Measurements from ENCODE around the gene CIBAR2.

CIBAR2 gene

DNA sequence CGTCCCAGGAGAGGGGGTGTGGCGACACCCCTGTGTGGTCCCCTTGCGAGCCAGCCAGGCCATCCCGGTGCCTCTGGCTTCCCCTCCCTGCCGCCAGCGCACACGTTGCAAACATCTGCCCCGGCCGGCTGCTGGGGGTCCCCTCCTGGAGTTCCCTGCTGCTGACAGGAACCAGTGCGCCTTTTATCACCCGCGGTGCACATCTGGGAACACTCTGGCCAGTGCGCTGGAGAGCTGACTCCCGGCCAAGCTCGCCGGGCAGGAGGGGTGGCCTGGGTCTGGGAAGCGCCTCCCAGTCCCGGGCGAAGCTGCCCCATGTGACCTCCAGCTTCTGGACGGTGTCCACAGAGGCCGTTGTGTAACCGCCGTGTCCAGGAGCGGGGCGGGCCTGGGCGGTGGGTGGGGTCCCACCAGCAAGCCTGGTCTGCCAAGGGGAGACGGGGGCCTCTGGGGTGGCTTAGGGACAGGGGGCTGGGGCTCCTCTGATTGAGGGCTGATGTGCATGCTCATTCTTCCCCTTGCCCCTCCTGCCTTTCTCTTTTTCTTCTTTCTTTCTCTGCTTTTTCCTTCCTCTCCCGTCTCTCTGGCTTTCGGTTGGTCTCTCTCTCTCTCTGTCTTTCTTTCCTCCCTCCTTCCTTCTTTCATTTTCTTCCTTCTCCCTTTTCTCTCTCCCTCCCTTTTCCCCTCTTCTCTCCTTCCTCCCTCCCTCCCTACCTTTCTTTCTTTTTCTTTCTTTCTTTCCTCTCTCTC is 25.2 kb upstream of the CIBAR2 start:
- no peaks in the 10 kb centered on the region for H3K36me3 ChIP-seq (replicated peaks; ENCODE audit: low read depth, low read length)
- TF ChIP-seq EZH2phosphoT487 (IDR thresholded peaks at IDR 0.05; ENCODE audit: low read depth) = no peak
- TF ChIP-seq, protein P1, sequence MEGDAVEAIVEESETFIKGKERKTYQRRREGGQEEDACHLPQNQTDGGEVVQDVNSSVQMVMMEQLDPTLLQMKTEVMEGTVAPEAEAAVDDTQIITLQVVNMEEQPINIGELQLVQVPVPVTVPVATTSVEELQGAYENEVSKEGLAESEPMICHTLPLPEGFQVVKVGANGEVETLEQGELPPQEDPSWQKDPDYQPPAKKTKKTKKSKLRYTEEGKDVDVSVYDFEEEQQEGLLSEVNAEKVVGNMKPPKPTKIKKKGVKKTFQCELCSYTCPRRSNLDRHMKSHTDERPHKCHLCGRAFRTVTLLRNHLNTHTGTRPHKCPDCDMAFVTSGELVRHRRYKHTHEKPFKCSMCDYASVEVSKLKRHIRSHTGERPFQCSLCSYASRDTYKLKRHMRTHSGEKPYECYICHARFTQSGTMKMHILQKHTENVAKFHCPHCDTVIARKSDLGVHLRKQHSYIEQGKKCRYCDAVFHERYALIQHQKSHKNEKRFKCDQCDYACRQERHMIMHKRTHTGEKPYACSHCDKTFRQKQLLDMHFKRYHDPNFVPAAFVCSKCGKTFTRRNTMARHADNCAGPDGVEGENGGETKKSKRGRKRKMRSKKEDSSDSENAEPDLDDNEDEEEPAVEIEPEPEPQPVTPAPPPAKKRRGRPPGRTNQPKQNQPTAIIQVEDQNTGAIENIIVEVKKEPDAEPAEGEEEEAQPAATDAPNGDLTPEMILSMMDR (IDR thresholded peaks at IDR 0.05; ENCODE audit: low read depth, low read length) = no peak
- H3K4me3 ChIP-seq (ENCODE audit: low read length) = no peak overlapping the region
- H3K27me3 ChIP-seq (ENCODE audit: low read depth, low read length) = 0 out of 2 replicates have a peak, but pooled peaks cover 14% of the 10 kb centered on the region
- no peaks in the 10 kb centered on the region for H3K9me3 ChIP-seq (ENCODE audit: insufficient read depth, low read length)
- H3K79me2 ChIP-seq (ENCODE audit: low read length) = no peaks in the 10 kb centered on the region
- H3K27ac ChIP-seq (ENCODE audit: low read length) = no peak overlapping the region
- H3K9ac ChIP-seq (ENCODE audit: low read length) = no peak overlapping the region
- no peak overlapping the region for H2AFZ ChIP-seq (ENCODE audit: low read depth, low read length)
- H3K4me2 ChIP-seq (ENCODE audit: low read length) = no peak overlapping the region
- no peaks in the 10 kb centered on the region for H4K20me1 ChIP-seq (ENCODE audit: insufficient read depth, low read length)
- peaks cover 16% of the 10 kb centered on the region for H3K4me1 ChIP-seq (ENCODE audit: low read length)

DNA sequence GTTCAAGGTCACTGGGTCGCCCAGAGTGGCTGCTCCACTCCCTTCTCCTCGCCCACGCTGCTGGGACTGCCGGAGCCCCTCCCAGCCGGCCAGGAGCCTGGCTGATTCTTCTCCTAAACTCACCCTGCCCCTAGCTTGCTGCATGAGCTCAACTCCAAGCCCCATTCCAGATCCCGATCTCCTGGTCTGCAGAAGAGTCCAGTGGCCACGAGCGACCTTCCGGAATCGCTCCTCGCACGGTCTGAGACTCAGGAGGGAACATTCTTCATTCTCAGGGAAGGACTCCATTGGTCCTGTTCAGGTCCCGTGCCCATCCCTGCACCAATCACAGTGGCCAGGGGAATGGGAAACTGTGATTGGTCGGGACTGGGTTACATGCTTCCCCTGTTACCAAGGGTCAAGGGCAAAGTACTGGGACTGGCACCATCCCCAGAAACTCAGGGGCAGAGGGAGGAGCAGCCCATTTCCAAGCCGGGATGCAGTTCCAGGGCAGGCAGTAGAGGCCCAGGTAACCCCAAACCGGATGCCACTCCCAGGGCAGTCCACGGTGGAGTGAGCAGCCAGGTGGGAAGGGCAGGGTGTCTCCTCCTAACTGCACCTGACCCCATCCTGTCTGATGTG is 24.5 kb upstream of the CIBAR2 start:
- H3K27ac ChIP-seq (ENCODE audit: low read length) = peak overlapping the region; percentile 19; the same call in 1 of the 2 replicates
- peak overlapping the region; percentile 53 for H3K4me2 ChIP-seq (ENCODE audit: low read length)
- peak overlapping the region; percentile 56 for H2AFZ ChIP-seq (ENCODE audit: low read depth, low read length)
- H3K9me3 ChIP-seq (ENCODE audit: insufficient read depth, low read length) = no peaks in the 10 kb centered on the region
- H4K20me1 ChIP-seq (ENCODE audit: insufficient read depth, low read length) = no peaks in the 10 kb centered on the region
- no peak for TF ChIP-seq EZH2phosphoT487 (IDR thresholded peaks at IDR 0.05; ENCODE audit: low read depth)
- TF ChIP-seq, protein P1 (IDR thresholded peaks at IDR 0.05; ENCODE audit: low read depth, low read length) = no peak
- peak overlapping the region; percentile 19; the same call in 1 of the 2 replicates for H3K9ac ChIP-seq (ENCODE audit: low read length)
- H3K27me3 ChIP-seq (ENCODE audit: low read depth, low read length) = 0 out of 2 replicates have a peak, but pooled peaks cover 14% of the 10 kb centered on the region
- peak overlapping the region; percentile 51 for H3K4me3 ChIP-seq (ENCODE audit: low read length)
- peaks cover 16% of the 10 kb centered on the region for H3K4me1 ChIP-seq (ENCODE audit: low read length)
- no peaks in the 10 kb centered on the region for H3K79me2 ChIP-seq (ENCODE audit: low read length)
- H3K36me3 ChIP-seq (replicated peaks; ENCODE audit: low read depth, low read length) = no peaks in the 10 kb centered on the region

DNA sequence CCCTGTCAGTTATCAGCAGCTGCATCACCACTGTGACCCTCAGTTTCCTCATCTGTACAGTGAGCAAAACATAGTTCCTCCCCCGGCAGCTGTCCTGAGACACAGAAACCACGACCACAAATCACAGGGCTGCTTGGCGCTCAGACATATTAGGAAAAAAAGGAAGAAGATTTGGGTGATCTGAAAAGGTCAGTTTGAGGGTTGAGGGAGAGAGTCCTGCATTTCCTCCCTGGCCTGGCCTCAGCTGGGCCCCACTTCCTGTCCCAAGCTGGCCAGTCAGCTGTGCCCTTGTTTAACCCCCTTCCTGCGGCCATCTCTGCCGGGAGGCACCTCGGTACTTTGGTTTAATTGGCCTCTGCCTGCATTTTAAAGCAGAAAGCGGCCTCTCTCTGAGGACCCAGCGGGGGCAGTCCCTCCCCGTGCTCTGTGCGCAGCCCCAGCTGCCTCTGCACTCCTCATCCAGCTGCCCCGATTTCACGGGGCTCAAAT is 24.0 kb upstream of the CIBAR2 start:
- Histone ChIP-seq H3K4me2 (ENCODE audit: low read length) (peak overlapping the region; percentile 53), H3K36me3 (replicated peaks; ENCODE audit: low read depth, low read length) (no peaks in the 10 kb centered on the region), H3K4me1 (ENCODE audit: low read length) (peaks cover 16% of the 10 kb centered on the region), H4K20me1 (ENCODE audit: insufficient read depth, low read length) (no peaks in the 10 kb centered on the region), H3K4me3 (ENCODE audit: low read length) (peak overlapping the region; percentile 51), H2AFZ (ENCODE audit: low read depth, low read length) (peak overlapping the region; percentile 56), H3K9me3 (ENCODE audit: insufficient read depth, low read length) (no peaks in the 10 kb centered on the region), H3K79me2 (ENCODE audit: low read length) (no peaks in the 10 kb centered on the region), H3K27me3 (ENCODE audit: low read depth, low read length) (0 out of 2 replicates have a peak, but pooled peaks cover 14% of the 10 kb centered on the region), H3K9ac (ENCODE audit: low read length) (peak overlapping the region; percentile 19; the same call in 1 of the 2 replicates), H3K27ac (ENCODE audit: low read length) (peak overlapping the region; percentile 19)
- TF ChIP-seq EZH2phosphoT487 (IDR thresholded peaks at IDR 0.05; ENCODE audit: low read depth) = no peak
- TF ChIP-seq, protein P1 (IDR thresholded peaks at IDR 0.05; ENCODE audit: low read depth, low read length) = no peak

DNA sequence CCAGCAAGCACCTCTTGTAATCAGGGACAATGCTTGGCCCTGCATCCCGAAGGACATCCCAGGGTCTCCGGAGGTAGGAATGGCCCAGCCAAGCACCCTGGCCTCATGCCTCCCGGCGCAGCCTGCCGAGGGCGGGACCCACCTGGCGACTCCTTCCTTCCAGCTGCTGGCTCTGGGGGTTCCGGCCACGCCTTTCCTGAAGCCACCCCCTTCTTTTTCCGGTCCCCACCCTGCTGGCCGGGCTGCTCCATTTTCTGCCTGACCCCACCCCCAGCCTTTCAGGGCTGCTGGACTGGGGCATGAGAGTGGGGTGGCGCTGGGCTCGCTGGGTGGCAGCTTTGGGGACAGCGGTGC is 22.5 kb upstream of the CIBAR2 start:
- H3K4me3 ChIP-seq (ENCODE audit: low read length) = no peak overlapping the region
- H3K79me2 ChIP-seq (ENCODE audit: low read length) = no peaks in the 10 kb centered on the region
- H2AFZ ChIP-seq (ENCODE audit: low read depth, low read length) = no peak overlapping the region
- H3K9me3 ChIP-seq (ENCODE audit: insufficient read depth, low read length) = no peaks in the 10 kb centered on the region
- H3K36me3 ChIP-seq (replicated peaks; ENCODE audit: low read depth, low read length) = no peaks in the 10 kb centered on the region
- TF ChIP-seq, protein P1 (IDR thresholded peaks at IDR 0.05; ENCODE audit: low read depth, low read length) = no peak
- TF ChIP-seq EZH2phosphoT487 (IDR thresholded peaks at IDR 0.05; ENCODE audit: low read depth) = no peak
- no peak overlapping the region for H3K9ac ChIP-seq (ENCODE audit: low read length)
- no peaks in the 10 kb centered on the region for H4K20me1 ChIP-seq (ENCODE audit: insufficient read depth, low read length)
- peaks cover 19% of the 10 kb centered on the region; the same call in 1 of the 2 replicates for H3K27me3 ChIP-seq (ENCODE audit: low read depth, low read length)
- peaks cover 16% of the 10 kb centered on the region for H3K4me1 ChIP-seq (ENCODE audit: low read length)
- H3K4me2 ChIP-seq (ENCODE audit: low read length) = no peak overlapping the region
- no peak overlapping the region for H3K27ac ChIP-seq (ENCODE audit: low read length)

Data from OCI-LY3 (cell line).